NT2/D1 (cell line): ENCODE results near the gene APLNR.

Source experiments
- DNase-seq: peaks from one replicate; pipeline ENCODE4 v3.0.0-alpha.2; 2011; ENCODE audit warnings: low read depth, low spot score
- H3K27me3 ChIP-seq: 2 replicates; pipeline ENCODE4 v1.6.0; 2011; ENCODE audit warnings: mild to moderate bottlenecking; ENCODE audit not compliant: insufficient read length, insufficient read depth
- H3K36me3 ChIP-seq: 2 replicates; pipeline ENCODE4 v1.6.1; 2011; ENCODE audit warnings: mild to moderate bottlenecking, low read length, mixed read lengths; ENCODE audit not compliant: insufficient read depth, insufficient read length
- H3K4me1 ChIP-seq: 2 replicates; pipeline ENCODE4 v1.5.1; 2011; ENCODE audit not compliant: insufficient read depth, insufficient read length
- H3K4me3 ChIP-seq: 2 replicates; pipeline ENCODE4 v1.5.1; 2011; ENCODE audit warnings: low read depth; ENCODE audit not compliant: insufficient read length
- H3K9ac ChIP-seq: 2 replicates; pipeline ENCODE4 v1.6.0; 2011; ENCODE audit warnings: low read depth; ENCODE audit not compliant: insufficient read length
- H3K9me3 ChIP-seq: 2 replicates; pipeline ENCODE4 v1.5.1; 2011; ENCODE audit warnings: mild to moderate bottlenecking, low read length; ENCODE audit not compliant: insufficient read depth
- SUZ12 ChIP-seq: IDR thresholded peaks from 2 replicates; pipeline ENCODE4 v1.6.1; 2011; ENCODE audit not compliant: insufficient read length, insufficient read depth; ENCODE audit errors: extremely low read depth
- YY1 ChIP-seq: IDR thresholded peaks from 2 replicates; pipeline ENCODE4 v1.6.1; 2011; ENCODE audit not compliant: insufficient read length, insufficient read depth
- ZNF274 ChIP-seq: IDR thresholded peaks from 2 replicates; pipeline ENCODE4 v1.6.1; 2011; ENCODE audit warnings: mild to moderate bottlenecking, low read depth, low read length

Gene APLNR

DNA sequence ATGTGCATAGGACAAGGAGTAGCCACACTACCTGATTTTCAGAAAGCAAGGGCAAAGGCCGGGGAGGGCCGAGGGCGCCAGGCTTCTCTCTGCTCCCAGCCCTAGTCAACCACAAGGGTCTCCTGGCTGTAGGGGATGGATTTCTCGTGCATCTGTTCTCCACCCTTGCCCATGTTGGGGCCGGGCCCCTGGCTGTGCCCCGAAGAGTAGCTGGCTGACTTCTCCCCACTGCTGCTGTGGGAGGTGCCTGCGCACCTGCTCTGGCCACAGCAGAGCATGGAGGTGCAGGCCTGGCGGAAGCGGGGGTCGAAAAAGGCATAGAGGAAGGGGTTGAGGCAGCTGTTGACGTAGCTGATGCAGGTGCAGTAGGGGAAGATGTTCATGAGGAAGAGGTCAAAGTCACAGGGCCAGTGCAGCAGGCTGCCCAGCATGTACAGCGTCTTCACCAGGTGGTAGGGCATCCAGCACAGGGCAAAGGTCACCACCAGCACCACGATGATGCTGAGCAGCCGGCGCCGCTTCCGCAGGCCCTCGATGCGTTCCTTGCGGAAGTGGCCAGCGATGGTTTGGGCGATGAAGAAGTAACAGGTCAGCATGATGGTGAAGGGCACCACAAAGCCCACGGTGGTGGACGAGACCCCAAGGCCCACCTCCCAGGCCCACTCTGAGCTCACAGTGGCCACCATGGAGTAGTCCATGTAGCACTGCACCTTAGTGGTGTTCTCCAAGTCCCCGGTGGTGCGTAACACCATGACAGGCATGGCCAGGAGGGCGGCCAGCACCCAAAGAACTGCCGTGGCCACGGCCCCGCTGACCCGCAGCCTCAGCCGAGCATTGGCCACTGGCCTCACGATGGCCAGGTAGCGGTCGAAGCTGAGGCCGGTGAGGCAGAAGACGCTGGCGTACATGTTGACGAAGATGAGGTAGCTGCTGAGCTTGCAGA is 1.0 kb downstream of the APLNR start:
- H3K36me3 ChIP-seq = no peaks in the 10 kb centered on the region
- peaks cover 18% of the 10 kb centered on the region for H3K4me1 ChIP-seq
- H3K9ac ChIP-seq = no peak overlapping the region
- no peak for TF ChIP-seq YY1
- peaks cover 4% of the 10 kb centered on the region for H3K27me3 ChIP-seq
- no peak overlapping the region for H3K4me3 ChIP-seq
- DNase-seq = no peak
- no peaks in the 10 kb centered on the region for H3K9me3 ChIP-seq

DNA sequence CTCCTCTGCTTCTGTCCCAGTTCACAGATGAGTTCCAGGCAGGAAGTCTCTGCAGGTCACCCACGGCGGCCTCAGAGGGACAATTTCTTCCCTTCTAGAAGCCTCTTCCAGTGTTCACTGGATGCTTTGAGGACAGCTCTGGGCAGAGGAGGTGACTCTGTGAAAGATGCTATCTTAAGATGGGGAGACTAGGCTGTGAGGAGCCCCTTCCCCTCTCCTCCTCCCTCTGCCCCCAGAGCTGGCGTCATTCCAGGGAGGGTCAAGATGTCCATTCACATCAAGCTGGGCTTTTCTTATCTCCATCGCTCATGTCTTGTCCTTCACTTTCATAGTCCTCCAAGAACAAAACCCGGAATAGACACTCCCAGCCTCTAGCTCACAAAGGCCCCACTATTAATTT is 3.3 kb downstream of the APLNR start:
- H3K36me3 ChIP-seq = no peaks in the 10 kb centered on the region
- no peak overlapping the region for H3K9ac ChIP-seq
- TF ChIP-seq SUZ12 (no peak), YY1 (no peak), ZNF274 (no peak)

DNA sequence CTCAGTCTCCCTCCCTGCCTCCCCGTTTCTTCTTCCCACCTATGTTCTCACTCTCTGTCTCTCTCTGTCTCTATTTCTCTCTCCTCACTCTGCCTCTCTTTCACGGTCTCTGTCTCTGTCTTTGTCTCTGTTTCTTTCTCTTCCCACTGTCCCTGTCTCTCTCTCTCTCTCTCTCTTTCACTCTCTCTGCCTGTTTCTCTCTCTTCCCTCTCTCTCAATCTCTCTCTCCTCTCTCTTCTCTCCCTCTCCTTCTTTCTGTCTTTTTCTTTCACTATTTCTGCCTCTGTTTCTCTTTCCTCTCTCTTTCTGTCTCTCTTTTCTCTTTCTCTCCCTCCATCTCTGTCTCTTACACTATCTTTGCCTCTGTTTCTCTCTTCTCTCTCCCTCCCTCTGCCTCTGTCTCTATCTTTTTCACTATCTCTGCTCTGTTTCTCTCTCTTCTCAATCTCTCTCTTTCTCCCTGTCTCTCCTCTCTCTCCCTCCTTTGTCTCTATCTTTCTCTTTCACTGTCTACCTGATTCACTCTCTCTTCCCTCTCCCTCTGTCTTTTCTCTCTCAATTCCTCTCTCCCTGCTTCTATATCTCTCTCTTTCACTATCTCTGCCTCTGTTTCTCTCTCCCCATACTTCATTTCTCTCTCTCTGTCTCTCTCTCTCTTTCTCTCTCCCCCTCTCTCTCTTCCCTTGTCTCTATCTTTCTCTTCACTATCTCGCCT is 5.4 kb downstream of the APLNR start:
- Histone ChIP-seq H3K27me3 (peaks cover 4% of the 10 kb centered on the region), H3K36me3 (no peaks in the 10 kb centered on the region), H3K9me3 (no peaks in the 10 kb centered on the region; the same call in none of the 2 replicates), H3K4me3 (no peak overlapping the region), H3K4me1 (peaks cover 15% of the 10 kb centered on the region), H3K9ac (peak overlapping the region; percentile 23)
- TF ChIP-seq ZNF274 (no peak), SUZ12 (no peak), YY1 (no peak)
- no peak for DNase-seq

More for the DNA sequence above, 3.3 kb downstream of the APLNR start:
- no peak overlapping the region for H3K4me3 ChIP-seq
- peaks cover 20% of the 10 kb centered on the region for H3K4me1 ChIP-seq
- no peaks in the 10 kb centered on the region; the same call in 1 of the 2 replicates for H3K9me3 ChIP-seq
- H3K27me3 ChIP-seq = peaks cover 4% of the 10 kb centered on the region
- no peak for DNase-seq

DNA sequence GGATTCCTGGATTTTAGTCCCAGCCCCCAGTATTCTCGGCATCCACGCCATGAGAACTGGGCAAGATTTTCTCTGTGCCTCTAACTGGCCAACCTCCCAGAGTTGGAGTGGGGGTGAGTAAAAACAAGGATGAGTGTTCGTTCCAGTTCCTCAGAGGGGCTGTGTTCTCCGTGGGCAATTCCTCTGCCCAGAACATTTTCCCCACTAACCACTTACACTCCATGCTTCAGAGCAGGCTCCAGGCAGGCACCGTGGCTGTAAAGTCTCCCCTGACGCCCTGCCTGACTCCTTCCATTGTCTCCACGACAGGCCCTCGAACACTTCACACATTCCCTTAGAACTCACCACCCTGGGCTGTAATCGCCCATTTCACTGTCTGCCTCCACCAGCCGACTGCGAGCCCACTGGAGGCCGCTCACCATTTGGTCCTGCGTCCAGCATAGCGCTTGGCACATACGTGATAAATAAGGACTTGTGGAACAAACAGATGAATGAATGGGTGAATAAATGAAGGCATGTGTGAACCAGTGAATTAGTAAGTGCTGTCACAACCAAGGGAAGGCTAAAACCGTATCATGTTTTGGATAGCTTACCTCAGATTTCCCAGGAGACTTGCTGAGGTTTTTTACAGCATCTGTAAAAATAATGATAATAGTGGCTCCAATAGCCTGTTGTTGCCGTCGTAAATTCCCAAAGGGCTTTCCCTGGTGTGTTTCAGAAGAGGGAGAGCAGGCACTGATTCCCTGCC is 6.1 kb downstream of the APLNR start:
- TF ChIP-seq YY1 = no peak
- TF ChIP-seq ZNF274 = no peak
- TF ChIP-seq SUZ12 = no peak
- Histone ChIP-seq H3K9ac (peak overlapping the region; percentile 23), H3K9me3 (no peaks in the 10 kb centered on the region; the same call in none of the 2 replicates)

DNA sequence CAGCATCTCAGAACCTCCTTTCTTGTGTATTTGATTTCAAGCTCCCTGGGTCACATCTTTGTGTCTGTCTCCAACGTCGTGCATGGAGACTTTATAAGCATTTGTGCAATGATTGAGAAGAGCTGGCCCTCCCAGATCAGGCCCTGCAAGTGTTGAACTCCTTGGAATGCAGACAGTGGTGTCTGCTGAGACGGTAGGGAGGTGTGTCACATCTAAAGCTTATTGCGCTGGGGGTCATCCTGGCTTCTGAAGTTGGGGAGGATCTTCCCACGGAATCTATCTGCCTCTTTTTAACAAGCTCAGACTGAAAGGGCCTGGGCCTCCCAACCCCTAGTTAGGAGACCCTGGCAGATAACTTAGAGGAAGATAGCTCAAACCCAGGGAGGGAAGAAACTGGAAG is 6.7 kb downstream of the APLNR start:
- TF ChIP-seq SUZ12 (no peak), ZNF274 (no peak), YY1 (no peak)
- DNase-seq = no peak
- no peaks in the 10 kb centered on the region for H3K36me3 ChIP-seq
- no peak overlapping the region for H3K9ac ChIP-seq
- H3K4me3 ChIP-seq = no peak overlapping the region
- peaks cover 4% of the 10 kb centered on the region for H3K27me3 ChIP-seq
- H3K4me1 ChIP-seq = peaks cover 5% of the 10 kb centered on the region
- no peaks in the 10 kb centered on the region; the same call in none of the 2 replicates for H3K9me3 ChIP-seq

More for the DNA sequence above, 6.1 kb downstream of the APLNR start:
- Histone ChIP-seq H3K4me3 (no peak overlapping the region), H3K36me3 (no peaks in the 10 kb centered on the region), H3K27me3 (peaks cover 4% of the 10 kb centered on the region), H3K4me1 (peaks cover 9% of the 10 kb centered on the region)
- DNase-seq = no peak

DNA sequence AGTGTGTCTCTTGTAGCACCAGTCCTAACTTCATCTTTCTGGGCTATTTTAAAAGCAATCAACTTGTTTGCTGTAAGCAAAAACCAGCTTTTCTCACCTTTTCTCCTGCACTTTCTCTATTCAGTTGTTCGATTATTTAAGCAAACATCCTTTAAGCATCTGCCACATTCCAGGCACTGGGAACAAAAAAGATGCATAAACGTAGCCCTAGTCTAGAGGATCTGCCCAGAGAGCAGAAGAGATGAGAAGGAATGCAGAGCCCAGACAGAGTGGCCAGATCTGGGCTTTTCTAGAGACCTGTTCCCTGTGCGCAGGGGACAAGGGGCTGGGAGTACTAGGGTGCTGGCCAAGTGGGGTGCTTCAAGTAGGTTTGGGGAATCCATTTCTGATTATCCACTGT is 8.4 kb downstream of the APLNR start:
- Histone ChIP-seq H3K4me3 (no peak overlapping the region), H3K9me3 (no peaks in the 10 kb centered on the region; the same call in none of the 2 replicates), H3K27me3 (peaks cover 4% of the 10 kb centered on the region), H3K36me3 (no peaks in the 10 kb centered on the region), H3K9ac (no peak overlapping the region), H3K4me1 (peaks cover 5% of the 10 kb centered on the region)
- DNase-seq = no peak
- TF ChIP-seq SUZ12 (no peak), YY1 (no peak), ZNF274 (no peak)

DNA sequence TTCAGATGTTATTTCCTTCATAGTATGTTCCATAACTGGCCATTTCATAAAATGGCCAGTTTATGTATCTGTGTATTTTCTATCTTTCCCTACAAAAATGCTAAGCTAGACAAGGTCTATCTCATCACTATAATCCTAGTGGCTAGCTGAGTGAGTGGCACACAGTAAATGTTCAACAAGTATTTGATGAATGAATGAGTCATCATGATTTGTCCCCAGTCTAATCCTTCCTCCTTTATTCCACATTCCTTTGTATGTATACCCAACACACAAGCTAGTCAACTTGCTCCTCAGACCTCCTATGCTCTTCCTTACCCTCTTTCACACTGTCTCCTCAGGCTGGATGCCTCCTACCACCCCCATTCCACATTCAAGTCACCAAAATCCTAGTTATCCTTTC is 12.5 kb downstream of the APLNR start:
- Histone ChIP-seq H3K9ac (no peak overlapping the region), H3K4me1 (no peaks in the 10 kb centered on the region), H3K36me3 (no peaks in the 10 kb centered on the region), H3K27me3 (no peaks in the 10 kb centered on the region), H3K4me3 (no peak overlapping the region), H3K9me3 (no peaks in the 10 kb centered on the region; the same call in 1 of the 2 replicates)
- no peak for TF ChIP-seq ZNF274
- no peak for TF ChIP-seq YY1
- no peak for TF ChIP-seq SUZ12
- no peak for DNase-seq
